ENCODE results near the gene ALPG.
"Not testable (repeated sequence)": the region's sequence is repeated elsewhere in the genome, so short reads cannot be mapped to it uniquely, and the experiment has no call there.

Gene ALPG

DNA sequence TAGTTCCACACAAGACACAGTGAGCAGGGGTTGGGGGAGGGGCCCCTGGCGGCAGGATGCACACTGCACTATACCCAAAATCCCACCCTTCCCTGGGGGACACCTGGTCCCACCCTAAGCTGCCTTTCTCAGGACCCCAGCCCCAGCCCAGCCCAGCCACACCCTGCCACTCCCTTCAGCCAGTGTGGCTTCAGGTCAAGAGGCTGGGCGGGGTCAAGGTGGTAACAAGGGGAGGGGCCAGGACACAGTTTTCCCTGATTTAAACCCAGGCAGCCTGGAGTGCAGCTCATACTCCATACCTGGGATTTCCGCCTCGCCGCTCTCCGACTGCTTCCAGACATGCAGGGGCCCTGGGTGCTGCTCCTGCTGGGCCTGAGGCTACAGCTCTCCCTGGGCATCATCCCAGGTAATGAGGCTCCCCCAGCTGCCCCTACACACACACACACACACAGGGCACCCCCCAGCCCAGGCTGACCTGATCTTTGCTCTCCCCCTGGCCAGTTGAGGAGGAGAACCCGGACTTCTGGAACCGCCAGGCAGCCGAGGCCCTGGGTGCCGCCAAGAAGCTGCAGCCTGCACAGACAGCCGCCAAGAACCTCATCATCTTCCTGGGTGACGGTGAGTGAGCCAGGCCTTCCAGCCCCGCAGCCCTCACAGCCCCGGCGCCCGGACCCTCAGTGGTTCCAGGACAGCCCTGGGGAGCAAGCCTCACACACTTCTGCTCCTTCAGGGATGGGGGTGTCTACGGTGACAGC, at the start of gene ALPG:
TSS of gene ALPG (plus strand) at position 289 of the 755 bp plus-strand sequence. CDS start at position 340, 51 bp downstream.
- in situ Hi-C loops (cut with HindIII; ENCODE audit: low pct_unique_long_range_greater_than_20kb, low sequenced_read_pairs), result no loop called here
- DNase-seq (ENCODE audit: low read depth in 1 of 2, low spot score in 1 of 2), result no peak
- no peak for TF ChIP-seq JUND (IDR thresholded peaks at IDR 0.05; ENCODE audit: low read depth)

DNA sequence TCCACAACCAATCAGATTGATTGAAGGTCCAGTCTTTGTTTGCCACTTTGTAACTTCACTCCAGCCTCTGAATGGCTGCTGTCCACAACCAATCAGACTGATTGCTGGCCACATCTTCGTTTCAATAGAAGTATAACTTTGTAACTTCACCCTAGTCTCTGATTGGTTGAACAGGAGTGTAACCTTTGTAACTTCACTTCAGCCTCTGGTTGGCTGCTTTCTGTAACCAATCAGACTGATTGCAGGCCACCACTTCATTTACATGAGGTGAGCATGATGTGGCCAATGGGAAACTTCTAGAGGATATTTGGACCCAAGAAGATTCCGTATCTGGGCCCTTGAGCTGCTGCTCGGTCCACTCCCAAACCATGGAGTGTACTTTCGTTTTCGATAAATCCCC, 45.0 kb upstream of the ALPG start:
- in situ Hi-C loops (cut with HindIII; ENCODE audit: low pct_unique_long_range_greater_than_20kb, low sequenced_read_pairs), result no loop called here
- DNase-seq (ENCODE audit: low read depth in 1 of 2, low spot score in 1 of 2), result no peak
- TF ChIP-seq JUND (IDR thresholded peaks at IDR 0.05; ENCODE audit: low read depth), result no peak

DNA sequence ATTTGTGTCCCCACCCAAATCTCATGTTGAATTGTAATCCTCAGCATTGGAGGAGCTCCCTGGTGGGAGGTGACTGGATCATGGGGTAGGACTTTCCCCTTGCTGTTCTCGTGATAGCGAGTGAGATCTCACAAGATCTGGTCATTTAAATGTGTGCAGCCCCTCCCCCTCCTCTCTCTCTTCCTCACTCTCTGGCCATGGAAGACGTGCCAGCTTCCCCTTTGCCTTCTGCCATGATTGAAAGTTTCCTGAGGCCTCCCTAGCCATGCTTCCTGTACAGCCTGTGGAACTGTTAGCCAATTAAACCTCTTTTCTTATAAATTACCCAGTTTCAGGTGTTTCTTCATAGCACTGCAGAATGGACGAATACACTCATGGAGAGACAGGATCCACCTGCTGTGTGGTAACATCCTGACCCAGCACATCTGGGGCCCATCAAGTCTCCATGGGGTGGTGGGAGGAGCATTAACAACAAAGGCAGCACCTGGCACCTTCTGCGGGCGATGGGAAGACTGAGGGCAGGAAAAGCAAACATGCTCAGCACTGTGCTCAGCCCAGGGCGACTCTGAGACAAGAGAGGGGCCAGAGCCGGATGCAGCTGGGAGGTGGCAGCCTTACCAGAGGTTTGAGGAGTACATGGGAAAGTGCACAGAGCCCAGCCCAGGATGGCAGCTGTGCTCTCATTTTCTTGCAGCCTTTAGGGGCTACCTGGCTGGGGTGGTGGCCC, 44.3 kb upstream of the ALPG start:
- TF ChIP-seq JUND (IDR thresholded peaks at IDR 0.05; ENCODE audit: low read depth), result no peak
- in situ Hi-C loops (cut with HindIII; ENCODE audit: low pct_unique_long_range_greater_than_20kb, low sequenced_read_pairs), result no loop called here
- DNase-seq (ENCODE audit: low read depth in 1 of 2, low spot score in 1 of 2), result no peak

DNA sequence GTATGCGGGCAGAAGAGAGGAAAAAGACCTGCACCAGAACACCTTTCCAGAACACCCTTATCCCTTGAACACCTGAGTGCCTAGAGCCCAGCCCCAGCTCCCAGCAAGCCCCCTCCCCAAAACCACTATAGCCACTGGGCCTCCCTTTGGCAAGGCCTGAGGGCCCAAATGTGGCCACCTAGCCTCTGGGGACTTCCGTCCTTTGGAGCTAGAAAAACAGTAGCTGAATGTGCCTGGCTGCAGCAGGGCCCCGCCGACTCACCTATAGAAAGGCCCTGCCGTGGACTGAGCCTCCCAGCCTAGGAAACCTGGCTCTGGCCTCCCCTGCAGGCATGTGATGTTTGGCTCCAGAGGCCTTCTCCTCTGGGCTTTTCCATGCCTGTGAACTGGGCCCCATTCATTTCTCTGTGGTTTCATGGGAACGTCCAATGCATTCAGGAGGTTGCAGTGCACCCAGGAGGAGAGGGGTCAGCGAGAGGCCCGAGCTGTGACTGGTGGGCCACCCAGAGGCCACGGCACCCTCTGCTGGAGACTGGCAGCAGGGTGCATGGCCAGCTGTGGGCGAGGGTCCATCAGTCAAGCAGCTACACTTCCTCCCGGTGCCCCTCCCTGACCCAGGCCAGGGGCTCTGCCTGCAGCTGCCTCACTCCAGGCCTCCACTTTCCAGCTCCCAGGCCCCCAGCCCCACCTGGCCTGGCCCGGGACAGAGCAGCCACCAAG, 43.4 kb upstream of the ALPG start:
- in situ Hi-C loops (cut with HindIII; ENCODE audit: low pct_unique_long_range_greater_than_20kb, low sequenced_read_pairs); DNase-seq (ENCODE audit: low read depth in 1 of 2, low spot score in 1 of 2): not testable (repeated sequence)

DNA sequence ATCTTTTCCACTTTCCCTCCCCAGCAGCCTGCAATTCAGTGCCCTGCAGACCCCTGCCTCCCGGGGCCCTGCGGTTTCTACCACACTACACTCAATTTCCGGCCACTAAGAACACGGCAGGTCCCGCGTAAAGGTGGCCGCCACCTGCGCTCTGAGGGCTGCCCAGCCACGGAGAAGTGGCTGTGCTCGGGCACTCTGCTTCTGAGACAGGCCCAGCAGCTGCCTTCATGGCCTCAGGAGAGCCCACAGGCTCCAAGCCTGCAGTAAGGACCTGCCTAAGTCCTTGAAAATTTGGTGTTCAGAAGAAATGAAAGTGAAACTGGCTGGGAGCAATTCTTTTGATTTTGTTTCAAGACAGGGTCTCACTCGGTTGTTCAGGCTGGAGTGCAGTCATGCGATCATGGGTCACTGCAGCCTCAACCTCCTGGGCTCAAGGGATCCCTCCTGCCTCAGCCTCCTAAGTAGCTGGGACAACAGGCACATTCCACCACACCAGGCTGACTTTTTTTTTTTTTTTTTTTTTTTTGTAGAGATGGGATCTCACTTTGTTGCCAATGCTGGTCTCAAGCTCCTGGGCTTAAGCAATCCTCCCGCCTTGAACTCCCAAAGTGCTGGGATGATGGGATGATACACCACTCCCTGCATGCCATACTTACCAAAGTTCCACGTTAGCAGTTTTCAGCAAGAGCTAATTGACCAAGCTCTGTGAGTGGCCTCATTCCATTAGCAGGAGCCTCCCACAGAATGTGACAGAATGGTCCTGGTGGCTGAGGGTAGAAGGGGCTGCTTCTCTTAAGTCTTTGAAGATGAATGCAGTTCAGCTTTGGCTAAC, 42.6 kb upstream of the ALPG start:
- TF ChIP-seq JUND (IDR thresholded peaks at IDR 0.05; ENCODE audit: low read depth), result no peak
- in situ Hi-C loops (cut with HindIII; ENCODE audit: low pct_unique_long_range_greater_than_20kb, low sequenced_read_pairs), result no loop called here
- DNase-seq (ENCODE audit: low read depth in 1 of 2, low spot score in 1 of 2), result no peak

DNA sequence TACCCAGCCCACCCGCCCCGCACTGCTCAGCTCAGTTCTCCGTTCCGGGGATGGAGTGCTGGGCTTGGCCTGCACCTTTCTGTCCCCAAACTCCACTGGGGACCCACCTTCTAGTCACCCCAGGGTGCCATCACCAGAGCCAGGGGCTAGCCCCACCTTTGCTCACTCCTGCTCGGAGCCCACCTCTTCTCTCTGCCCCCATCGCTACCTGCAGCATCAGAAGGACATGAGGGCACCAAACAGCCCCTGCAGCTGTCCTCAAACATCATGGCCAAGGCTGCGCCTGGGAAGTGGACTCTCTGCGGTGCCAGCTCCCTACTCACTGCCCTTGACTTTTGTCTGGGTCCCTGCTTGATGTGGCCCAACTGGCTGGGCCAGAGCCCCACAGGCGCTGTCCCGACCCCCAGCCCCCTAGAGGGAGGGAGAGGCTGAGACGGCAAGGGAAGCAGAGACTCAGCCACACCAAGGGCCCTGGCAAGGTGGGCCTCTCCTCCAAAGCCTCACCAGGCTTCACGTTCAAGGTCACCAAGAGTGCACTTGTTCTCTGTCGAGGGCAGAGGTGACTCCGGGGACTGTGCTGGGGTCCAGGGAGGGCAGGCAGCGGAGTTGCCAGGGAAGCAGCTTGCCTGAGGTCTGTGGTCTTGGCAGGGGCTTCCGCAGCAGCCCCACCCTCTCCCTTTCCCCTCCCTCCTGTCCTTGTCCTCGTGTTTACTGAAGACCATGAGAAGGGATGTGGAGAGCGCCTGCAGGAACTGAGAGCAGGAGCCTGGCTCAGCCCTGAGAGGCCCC, 41.6 kb upstream of the ALPG start:
- in situ Hi-C loops (cut with HindIII; ENCODE audit: low pct_unique_long_range_greater_than_20kb, low sequenced_read_pairs); DNase-seq (ENCODE audit: low read depth in 1 of 2, low spot score in 1 of 2): not testable (repeated sequence)

DNA sequence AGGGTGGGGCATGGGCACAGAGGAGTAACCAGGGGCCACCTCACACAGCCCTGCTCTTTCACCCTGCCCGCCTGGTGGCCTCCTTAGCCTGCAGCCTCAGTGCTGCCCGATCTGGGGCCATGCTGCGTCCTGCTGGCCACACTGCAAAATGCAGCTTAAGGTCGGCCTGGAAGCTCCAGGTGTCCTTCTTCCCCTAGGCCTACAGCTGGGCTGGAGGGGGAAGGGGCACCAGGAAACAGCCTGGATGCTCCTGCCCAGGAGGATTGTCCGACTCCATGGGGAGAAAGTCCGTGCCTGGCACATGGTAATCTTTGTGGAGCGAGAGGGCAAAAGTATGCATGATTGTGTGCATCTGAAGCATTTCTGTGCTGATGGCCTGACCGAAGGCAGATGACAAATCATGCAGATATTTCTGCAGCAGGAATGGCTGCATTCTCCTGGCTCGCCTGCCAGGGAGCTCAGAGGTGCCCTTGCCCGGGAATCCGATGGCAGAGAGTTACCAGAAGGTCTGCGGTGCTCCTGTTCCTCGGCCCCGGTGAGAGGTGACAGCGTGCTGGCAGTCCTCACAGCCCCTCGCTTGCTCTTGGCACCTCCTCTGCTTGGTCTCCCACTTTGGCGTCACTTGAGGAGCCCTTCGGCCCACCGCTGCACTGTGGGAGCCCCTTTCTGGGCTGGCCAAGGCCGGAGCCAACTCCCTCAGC, 40.9 kb upstream of the ALPG start:
- TF ChIP-seq JUND (IDR thresholded peaks at IDR 0.05; ENCODE audit: low read depth), result no peak
- in situ Hi-C loops (cut with HindIII; ENCODE audit: low pct_unique_long_range_greater_than_20kb, low sequenced_read_pairs), result no loop called here
- DNase-seq (ENCODE audit: low read depth in 1 of 2, low spot score in 1 of 2), result peak; percentile 44 to 60

DNA sequence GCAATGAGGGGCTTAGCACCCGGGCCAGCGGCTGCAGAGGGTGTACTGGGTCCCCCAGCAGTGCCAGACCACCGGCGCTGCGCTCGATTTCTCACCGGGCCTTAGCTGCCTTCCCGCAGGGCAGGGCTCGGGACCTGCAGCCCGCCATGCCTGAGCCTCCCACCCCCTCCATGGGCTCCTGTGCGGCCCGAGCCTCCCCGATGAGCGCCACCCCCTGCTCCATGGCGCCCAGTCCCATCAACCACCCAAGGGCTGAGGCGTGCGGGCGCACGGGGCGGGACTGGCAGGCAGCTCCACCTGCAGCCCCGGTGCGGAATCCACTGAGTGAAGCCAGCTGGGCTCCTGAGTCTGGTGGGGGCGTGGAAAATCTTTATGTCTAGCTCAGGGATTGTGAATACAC, 40.2 kb upstream of the ALPG start:
- in situ Hi-C loops (cut with HindIII; ENCODE audit: low pct_unique_long_range_greater_than_20kb, low sequenced_read_pairs); DNase-seq (ENCODE audit: low read depth in 1 of 2, low spot score in 1 of 2): not testable (repeated sequence)

DNA sequence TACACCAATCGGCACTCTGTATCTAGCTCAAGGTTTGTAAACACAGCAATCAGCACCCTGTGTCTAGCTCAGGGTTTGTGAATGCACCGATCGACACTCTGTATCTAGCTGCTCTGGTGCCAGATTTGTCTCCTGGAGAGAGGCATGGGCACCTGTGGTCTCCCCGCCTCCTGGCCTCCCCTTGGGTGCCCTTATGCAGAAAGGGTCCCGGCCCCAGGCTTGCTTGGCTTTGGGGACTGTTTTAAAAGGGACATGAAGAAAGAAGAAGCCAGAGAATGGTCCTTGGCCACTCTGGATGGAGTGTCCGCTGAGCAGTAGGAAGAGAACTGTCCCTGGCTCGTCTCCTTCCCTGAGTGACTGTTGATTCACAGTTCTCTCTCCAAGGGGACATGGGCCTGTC, 39.6 kb upstream of the ALPG start:
- in situ Hi-C loops (cut with HindIII; ENCODE audit: low pct_unique_long_range_greater_than_20kb, low sequenced_read_pairs), result no loop called here
- DNase-seq (ENCODE audit: low read depth in 1 of 2, low spot score in 1 of 2), result no peak
- no peak for TF ChIP-seq JUND (IDR thresholded peaks at IDR 0.05; ENCODE audit: low read depth)

DNA sequence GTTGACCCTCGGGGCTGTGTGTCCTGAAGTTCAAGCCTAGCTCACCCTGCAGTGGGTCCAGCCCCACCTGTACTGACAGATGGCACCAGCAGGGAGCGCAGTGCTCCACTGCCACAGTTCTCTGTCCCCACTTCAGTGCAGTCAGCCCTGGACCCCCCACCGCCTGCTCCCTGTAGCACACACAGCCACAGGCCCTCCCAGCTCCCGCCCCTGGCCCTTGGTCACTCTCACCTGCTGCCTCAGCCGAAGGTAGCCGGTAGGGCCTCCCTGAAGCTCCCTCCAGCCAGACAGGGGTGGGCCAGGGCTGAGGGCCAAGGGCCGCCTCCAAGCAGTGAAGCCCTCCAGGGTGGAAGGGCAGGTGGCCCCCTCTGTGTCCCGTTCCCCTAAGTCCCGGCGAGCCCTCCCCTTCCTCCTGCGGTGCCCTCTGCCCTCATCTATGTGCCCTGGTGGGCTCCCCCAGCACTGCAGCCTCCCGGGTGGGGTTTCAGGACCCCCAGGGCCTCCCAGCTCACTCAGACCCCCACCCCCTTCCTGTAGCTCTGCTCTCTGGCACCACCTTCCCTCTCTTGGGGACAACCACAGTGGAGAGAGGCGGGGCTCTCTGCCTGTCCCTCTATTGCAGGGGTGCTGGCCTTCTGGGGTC, 38.9 kb upstream of the ALPG start:
- no peak for DNase-seq (ENCODE audit: low read depth in 1 of 2, low spot score in 1 of 2)
- TF ChIP-seq JUND (IDR thresholded peaks at IDR 0.05; ENCODE audit: low read depth), result no peak
- in situ Hi-C loops (cut with HindIII; ENCODE audit: low pct_unique_long_range_greater_than_20kb, low sequenced_read_pairs), result no loop called here

DNA sequence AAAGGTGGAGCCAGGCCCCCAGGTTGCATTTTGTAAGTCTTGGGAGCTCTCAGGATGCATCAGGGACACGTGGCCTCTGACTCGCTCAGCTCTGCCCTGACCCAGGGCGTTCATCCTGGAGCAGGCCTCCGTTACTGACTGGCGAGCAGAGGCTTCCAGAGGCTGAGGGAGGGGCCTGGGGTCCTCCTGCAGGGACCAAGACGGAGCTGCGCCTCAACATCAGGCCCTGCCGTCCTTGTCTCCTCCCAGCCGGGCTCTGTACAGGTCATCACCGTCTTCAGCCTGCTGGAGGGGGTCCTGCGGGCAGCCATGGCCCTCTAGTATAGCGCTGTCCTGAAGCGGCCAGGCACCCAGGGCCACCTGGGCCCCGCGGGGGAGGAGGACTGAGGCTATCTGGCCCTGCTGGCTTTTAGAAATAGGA, 38.3 kb upstream of the ALPG start:
- in situ Hi-C loops (cut with HindIII; ENCODE audit: low pct_unique_long_range_greater_than_20kb, low sequenced_read_pairs), result no loop called here
- no peak for DNase-seq (ENCODE audit: low read depth in 1 of 2, low spot score in 1 of 2)
- TF ChIP-seq JUND (IDR thresholded peaks at IDR 0.05; ENCODE audit: low read depth), result no peak

Data from T47D (cell line).